ENCODE results near the gene ACOXL.
A peak's percentile ranks its signal among the peaks of the same experiment; 100 is the strongest.

Gene ACOXL

GRCh38 chr2:111145951-111146350, 413.6 kb downstream of the ACOXL start:
- DNase-seq: no peak

GRCh38 chr2:111148225-111148873, 416.0 kb downstream of the ACOXL start:
- no peak for DNase-seq

GRCh38 chr2:111148925-111149324, 416.6 kb downstream of the ACOXL start:
- no peak for DNase-seq

- DNase-seq: no peak
Measured at GRCh38 chr2:111149882-111150455, 417.6 kb downstream of the ACOXL start.

- DNase-seq: no peak
Measured at GRCh38 chr2:111154758-111155157, 422.4 kb downstream of the ACOXL start.

- no peak for DNase-seq
Measured at GRCh38 chr2:111155610-111156009, 423.2 kb downstream of the ACOXL start.

- DNase-seq: no peak
Measured at GRCh38 chr2:111156529-111156928, 424.2 kb downstream of the ACOXL start.

- no peak for DNase-seq
Measured at GRCh38 chr2:111157071-111157661, 424.8 kb downstream of the ACOXL start.

- no peak for DNase-seq
Measured at GRCh38 chr2:111157798-111158197, 425.4 kb downstream of the ACOXL start.

GRCh38 chr2:111159641-111160040, 427.3 kb downstream of the ACOXL start:
- no peak for DNase-seq

GRCh38 chr2:111160758-111161157, 428.4 kb downstream of the ACOXL start:
- DNase-seq: peak; percentile 79

- no peak for DNase-seq
Measured at GRCh38 chr2:111161971-111162370, 429.6 kb downstream of the ACOXL start.

- no peak for DNase-seq
Measured at GRCh38 chr2:111162718-111163331, 430.5 kb downstream of the ACOXL start.

GRCh38 chr2:111164078-111164477, 431.7 kb downstream of the ACOXL start:
- DNase-seq: no peak

- DNase-seq: no peak
Measured at GRCh38 chr2:111165084-111165483, 432.7 kb downstream of the ACOXL start.

- no peak for DNase-seq
Measured at GRCh38 chr2:111166115-111166514, 433.7 kb downstream of the ACOXL start.

- DNase-seq: no peak
Measured at GRCh38 chr2:111167076-111167862, 434.9 kb downstream of the ACOXL start.

- no peak for DNase-seq
Measured at GRCh38 chr2:111167863-111168162, 435.4 kb downstream of the ACOXL start.

All from amniotic stem cell (primary cell).